Kidney tubule cell (primary cell): ENCODE data around the gene SP3.

Experiments
- DNase-seq: peaks from one replicate; pipeline ENCODE4 v3.0.0-alpha.2; 2018; ENCODE audit warnings: low spot score

SP3 gene

GRCh38 chr2:173966274-173967098 lies 1.3 kb upstream of the SP3 start:
- peak; percentile 81 for DNase-seq

GRCh38 chr2:173964565-173965371 lies 405 bp downstream of the SP3 start:
- peak; percentile 87 for DNase-seq

GRCh38 chr2:173963817-173964564 lies 1.2 kb downstream of the SP3 start:
- peak; percentile 89 for DNase-seq

- peak; percentile 75 for DNase-seq
These were observed 1.8 kb downstream of the SP3 start for GRCh38 chr2:173963323-173963816.

GRCh38 chr2:173962583-173963110 lies 2.5 kb downstream of the SP3 start:
- DNase-seq, result peak; percentile 17

- DNase-seq, result peak; percentile 13
These were observed 3.1 kb downstream of the SP3 start for GRCh38 chr2:173962031-173962430.

GRCh38 chr2:173961346-173961705 lies 3.8 kb downstream of the SP3 start:
- DNase-seq, result no peak

GRCh38 chr2:173959909-173960308 lies 5.3 kb downstream of the SP3 start:
- DNase-seq, result no peak

GRCh38 chr2:173959358-173959884 lies 5.8 kb downstream of the SP3 start:
- DNase-seq, result no peak

GRCh38 chr2:173958198-173958846 lies 6.9 kb downstream of the SP3 start:
- no peak for DNase-seq

GRCh38 chr2:173957517-173957916 lies 7.7 kb downstream of the SP3 start:
- DNase-seq, result no peak

- DNase-seq, result no peak
These were observed 8.7 kb downstream of the SP3 start for GRCh38 chr2:173956454-173956853.

GRCh38 chr2:173955867-173956266 lies 9.3 kb downstream of the SP3 start:
- DNase-seq, result no peak

- no peak for DNase-seq
These were observed 10.2 kb downstream of the SP3 start for GRCh38 chr2:173955004-173955403.

- DNase-seq, result no peak
These were observed 12.1 kb downstream of the SP3 start for GRCh38 chr2:173953047-173953424.

- no peak for DNase-seq
These were observed 12.7 kb downstream of the SP3 start for GRCh38 chr2:173952267-173953046.

GRCh38 chr2:173948842-173949241 lies 16.3 kb downstream of the SP3 start:
- no peak for DNase-seq

- no peak for DNase-seq
These were observed 17.0 kb downstream of the SP3 start for GRCh38 chr2:173948198-173948597.

- DNase-seq, result no peak
These were observed 18.0 kb downstream of the SP3 start for GRCh38 chr2:173947131-173947530.

- DNase-seq, result no peak
These were observed 21.4 kb downstream of the SP3 start for GRCh38 chr2:173943738-173944137.
